Embryonic facial prominence (tissue), 1 donor: ENCODE results near the gene RGP1.

Experiments
- DNase-seq: peaks from one replicate; pipeline ENCODE4 v3.0.0-alpha.2; 2016; ENCODE audit errors: extremely low spot score

The RGP1 gene

GRCh38 chr9:35719546-35719945 is 29.5 kb upstream of the RGP1 start:
- DNase-seq, result no peak

GRCh38 chr9:35723426-35723825 is 25.7 kb upstream of the RGP1 start:
- no peak for DNase-seq

GRCh38 chr9:35723908-35724307 is 25.2 kb upstream of the RGP1 start:
- DNase-seq, result no peak

GRCh38 chr9:35725362-35725761 is 23.7 kb upstream of the RGP1 start:
- no peak for DNase-seq

GRCh38 chr9:35726931-35727330 is 22.2 kb upstream of the RGP1 start:
- no peak for DNase-seq

DNA sequence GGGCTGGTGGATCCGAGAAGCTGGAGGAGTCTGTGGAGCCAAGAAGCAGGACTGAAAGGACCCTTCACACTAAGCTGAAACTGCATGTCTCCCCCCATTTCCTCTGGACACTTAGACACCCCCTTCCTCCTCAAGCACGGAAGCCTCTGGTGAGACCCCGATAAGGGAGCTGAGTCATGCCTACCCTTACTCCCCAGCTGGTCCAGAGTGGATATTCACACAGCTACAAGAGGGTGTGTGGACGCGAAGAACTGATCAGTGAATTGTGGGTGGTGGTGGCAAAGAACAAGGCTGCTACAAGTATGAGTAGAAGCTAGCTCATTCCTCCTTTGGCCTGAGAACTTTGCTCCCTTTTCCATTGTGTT is 21.4 kb upstream of the RGP1 start:
- DNase-seq, result no peak

DNA sequence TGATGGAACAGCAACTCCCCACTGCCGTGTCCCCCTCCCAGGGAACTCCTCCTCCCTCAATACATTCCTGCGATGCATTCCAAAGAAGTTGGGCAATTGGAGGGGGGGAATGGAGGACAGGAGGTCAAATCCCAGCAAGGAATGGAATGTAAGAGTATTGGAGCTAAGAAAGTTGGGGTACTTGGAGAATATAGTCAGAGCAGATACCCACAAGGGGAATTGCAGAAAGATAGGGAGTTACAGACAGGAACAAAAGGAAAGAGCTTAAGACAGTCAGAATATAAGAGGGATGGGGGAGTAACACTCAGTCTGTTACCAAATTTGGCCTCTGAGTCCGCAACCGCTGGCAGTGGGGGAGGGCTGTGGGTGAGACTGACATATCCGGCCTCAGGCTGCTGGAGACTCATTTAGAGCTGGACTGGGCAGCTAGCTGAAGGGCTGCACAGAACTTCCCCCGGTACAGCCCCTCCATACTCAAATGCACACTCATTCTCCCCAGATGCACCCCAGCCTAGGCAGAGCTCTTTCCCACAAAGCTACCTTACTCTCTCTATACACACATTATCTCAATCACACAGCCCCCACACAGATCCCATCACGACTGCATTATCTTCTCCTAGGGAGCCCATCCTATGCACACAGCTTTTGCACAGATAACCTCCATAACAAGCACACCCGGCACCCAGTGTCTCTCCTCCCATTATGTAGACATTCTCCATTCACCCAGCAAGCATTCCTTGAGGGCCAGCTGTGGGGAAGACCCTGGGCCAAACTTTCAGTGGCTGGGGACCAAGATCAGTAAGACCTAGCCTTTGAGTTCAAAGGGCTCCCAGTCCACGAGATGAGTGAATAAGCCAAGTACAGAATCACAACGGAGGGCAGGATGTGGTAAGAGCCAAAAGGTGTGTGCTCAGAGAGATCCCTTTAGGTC is 20.8 kb upstream of the RGP1 start:
- no peak for DNase-seq

DNA sequence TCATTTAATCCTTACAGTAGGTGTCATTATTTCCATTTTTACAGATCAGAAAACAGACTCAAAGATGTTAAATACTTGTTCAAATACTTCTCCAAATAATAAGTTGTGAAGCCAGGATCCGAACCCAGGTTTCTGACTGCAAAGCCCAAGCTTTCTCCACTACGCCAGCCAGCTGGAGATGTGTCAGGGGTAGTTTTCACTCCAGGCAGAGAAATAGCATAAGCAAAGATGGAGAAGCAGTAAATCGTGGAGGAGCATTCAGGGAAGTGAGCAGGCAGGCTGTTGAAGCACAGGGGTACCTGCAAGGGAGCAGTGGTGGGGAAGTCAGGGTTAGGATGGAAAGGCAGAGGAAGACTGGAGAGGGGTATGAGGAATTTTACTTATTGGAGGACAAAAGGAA is 20.0 kb upstream of the RGP1 start:
- DNase-seq, result no peak

DNA sequence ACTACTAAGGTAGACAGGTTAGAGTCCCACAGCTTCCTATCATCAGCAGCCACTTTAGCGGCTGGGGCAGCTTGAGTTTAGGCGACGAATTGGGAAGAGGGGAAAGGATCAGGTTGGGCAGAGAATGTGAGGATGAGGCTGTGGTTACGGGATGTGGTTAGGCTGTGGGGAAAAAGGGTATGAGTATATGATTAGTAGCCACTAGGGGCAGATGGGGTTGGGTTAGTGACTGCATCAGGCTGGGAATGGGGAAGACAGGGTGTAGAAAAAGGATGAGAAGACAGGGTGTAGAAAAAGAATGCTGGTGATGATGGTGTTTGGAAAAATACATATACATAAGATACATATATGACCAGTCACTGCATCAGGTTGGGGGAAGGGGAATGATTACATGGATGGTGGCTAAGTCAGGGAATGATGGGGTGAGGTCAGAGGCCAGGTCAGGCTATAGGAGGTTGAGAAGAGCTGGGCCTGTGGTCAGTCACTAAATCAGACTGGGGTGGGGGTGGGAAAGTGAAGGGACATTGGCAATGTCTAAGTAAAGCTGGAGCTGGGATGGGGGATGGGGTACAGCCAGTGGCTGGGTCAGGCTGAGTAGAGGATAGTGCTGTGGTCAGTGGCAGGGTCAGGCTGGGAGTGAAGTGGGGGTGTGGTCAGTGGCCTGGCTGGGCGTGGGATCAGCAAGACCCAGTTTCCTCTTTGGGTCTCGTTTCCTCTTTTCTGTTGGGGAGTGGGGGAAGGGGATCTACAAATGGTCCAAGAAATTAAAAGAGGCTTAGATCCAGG is 19.2 kb upstream of the RGP1 start:
- no peak for DNase-seq

DNA sequence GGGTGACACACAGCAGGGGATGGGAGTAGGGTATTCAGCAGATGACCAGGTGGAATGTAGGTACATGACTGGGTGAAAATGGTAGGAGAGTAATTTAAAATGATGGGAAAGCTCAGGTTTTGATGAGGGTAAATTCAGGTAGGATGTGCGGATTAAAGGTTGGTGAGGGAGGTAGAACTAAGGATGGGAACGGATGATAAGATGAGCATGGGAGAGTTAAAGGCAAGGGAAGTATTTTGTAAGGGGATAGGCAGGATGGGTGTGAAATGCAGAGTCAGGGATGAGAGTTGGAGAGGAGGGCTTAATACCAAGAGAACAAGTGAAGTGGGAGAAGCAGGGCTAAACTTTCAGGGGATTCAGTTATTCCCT is 18.6 kb upstream of the RGP1 start:
- no peak for DNase-seq

- DNase-seq, result no peak
Measured at GRCh38 chr9:35731415-35732184, 17.5 kb upstream of the RGP1 start.

DNA sequence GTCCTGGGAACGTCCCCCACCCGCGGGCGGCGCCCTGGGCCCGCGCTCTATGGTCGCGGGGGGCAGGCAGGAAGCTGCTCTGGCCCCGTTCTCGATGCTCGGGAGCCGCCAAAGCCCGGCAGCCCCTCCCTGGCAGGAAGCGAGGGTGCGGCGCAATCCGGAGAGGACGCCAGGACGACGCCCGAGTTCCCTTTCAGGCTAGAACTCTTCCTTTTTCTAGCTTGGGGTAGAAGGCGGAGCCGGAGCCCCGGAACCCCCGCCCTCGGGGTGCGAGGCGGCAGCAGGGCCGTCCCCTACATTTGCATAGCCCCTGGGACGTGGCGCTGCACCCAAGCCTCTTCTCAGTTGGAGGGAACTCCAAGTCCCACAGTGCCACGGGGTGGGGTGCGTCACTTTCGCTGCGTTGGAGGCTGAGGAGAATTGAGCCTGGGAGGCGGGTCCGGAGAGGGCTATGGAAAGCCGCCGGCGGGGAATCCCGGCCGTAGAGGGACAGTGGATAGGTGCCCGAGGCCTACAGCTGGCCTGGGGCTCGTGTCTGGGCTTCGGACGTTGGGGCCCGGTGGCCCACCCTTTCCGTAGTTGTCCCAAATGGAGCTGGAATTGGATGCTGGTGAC is 16.8 kb upstream of the RGP1 start, which contains the start of the genes CREB3 and TLN1:
CREB3 (plus strand) TSS at position 482 of the 615 bp plus-strand sequence; CDS start at position 589, 107 bp downstream.
TLN1 (minus strand) TSS at position 11 of the 615 bp plus-strand sequence. CDS start 6,501 bp downstream, outside the sequence.
- DNase-seq, result peak; percentile 91

DNA sequence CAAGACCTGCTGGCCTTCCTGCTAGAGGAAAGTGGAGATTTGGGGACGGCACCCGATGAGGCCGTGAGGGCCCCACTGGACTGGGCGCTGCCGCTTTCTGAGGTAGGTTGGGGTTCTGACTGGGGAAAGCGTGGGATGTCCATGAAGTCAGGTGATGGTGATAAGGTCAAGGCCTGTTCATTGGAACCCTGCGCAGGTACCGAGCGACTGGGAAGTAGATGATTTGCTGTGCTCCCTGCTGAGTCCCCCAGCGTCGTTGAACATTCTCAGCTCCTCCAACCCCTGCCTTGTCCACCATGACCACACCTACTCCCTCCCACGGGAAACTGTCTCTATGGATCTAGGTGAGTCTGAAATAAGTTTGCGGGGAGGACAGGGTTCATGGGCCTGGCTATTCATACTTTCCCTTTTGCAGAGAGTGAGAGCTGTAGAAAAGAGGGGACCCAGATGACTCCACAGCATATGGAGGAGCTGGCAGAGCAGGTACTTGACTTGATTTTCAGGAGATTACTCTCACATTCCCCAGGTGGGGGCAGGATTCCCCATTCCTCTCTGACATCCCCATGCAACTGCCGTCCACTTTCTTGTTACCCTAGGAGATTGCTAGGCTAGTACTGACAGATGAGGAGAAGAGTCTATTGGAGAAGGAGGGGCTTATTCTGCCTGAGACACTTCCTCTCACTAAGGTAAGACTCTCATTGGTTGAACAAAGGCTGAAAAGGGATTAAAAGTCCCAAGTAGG is 16.1 kb upstream of the RGP1 start:
- no peak for DNase-seq

DNA sequence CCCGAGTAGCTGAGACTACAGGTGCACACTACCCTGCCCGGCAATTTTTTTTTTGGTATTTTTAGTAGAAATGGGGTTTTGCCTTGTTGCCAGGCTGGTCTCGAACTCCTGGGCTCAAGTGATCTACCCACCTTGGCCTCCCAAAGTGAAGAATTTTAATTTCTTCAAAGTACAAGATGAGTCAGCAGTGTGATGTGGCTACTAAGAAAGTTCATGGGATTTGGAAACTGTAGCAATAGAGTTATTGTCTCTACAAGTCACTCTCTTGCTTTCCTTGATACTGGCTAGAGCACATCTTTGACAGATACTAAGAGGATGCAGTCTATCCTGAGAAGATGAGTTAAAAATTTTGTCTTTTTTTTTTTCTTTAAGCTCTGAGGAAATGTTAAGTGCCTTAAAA is 15.0 kb upstream of the RGP1 start:
- DNase-seq, result no peak

DNA sequence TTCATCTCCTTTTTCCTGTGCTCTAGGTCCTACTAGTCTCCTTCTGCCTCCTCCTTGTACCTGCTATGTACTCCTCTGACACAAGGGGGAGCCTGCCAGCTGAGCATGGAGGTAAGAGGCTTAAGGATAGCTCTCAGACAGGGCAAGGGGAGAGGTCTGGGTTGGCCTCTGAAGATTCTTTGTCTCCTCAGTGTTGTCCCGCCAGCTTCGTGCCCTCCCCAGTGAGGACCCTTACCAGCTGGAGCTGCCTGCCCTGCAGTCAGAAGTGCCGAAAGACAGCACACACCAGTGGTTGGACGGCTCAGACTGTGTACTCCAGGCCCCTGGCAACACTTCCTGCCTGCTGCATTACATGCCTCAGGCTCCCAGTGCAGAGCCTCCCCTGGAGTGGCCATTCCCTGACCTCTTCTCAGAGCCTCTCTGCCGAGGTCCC is 12.9 kb upstream of the RGP1 start:
- no peak for DNase-seq

- no peak for DNase-seq
Measured at GRCh38 chr9:35737143-35737542, 11.9 kb upstream of the RGP1 start.

GRCh38 chr9:35738186-35738585 is 10.9 kb upstream of the RGP1 start:
- no peak for DNase-seq

DNA sequence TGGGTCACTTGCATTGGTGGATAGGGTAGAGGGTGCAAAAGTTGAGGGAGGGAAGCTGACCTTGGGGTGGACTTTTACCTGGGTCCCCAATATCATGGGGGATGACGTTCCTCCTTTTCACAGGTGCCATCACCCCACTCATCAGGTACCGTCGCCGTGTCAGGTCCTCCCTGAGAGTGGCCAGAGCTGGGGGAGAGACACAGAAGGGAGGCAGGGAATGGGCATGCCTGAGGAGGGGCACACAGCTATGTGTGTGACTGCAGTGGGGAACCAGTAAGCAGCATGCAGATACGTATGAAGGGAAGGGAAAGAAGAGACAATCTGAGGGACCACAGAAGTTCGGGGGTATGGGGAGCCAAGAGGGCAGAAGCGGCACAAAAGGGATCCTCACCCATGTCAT is 10.2 kb upstream of the RGP1 start:
- no peak for DNase-seq

DNA sequence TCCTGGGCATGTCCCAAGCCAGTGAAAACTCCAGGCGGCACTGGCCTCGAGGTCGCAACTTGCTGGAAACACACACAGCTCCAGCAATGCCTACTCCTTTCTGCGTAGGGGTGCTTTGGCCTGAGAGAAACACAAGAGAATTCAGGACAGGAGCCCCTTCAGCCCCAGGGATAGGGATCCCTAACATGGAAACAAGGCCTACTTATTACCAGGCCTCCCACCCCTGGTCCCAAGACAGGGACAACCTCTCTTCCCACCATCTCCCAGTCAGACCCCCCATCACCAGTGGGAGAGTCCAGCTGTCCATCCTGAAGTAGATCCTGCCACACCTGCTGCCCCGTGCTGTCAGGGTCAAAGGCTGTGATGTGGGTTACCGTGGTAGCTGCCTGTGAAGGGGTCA is 8.8 kb upstream of the RGP1 start:
- DNase-seq, result no peak

DNA sequence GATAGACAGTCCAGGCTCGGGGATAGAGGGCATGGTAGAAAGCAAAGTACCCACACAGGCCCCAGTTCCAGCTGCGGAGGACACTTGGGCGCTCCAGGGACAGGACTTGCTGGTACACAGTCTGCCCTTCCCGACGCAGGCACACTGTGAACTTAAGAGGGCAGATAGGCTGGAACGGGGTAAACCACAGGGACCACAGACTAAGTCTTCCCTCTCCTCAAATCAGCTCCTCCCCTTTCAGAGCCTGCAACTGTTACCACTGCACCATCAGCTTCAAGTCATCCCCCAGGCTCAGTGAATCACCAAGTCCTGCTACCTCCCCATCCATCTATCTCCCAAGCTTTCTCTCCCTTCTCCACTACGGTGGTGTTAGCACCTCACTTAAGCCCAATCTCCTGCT is 7.3 kb upstream of the RGP1 start:
- DNase-seq, result no peak

DNA sequence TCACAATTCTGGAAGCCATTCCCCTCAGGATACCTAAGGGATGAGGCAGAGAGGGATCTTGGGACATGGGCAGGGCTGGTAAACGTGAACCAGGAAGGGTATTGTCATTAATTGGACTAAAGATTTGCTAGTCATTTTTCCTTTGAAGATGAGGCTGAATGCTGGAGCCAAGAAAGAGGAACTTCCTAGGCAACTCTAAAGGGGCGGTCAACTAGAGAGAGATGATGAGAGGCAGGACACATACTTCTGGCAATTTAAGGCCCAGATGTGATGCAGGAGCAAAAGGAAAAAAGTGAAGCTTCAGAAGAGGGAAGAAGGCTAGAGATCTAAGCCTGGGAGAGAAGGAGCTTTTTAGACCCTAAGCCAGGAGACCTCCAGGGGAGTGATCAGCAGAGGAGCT is 5.6 kb upstream of the RGP1 start:
- DNase-seq, result no peak
